Stimulated activated CD8-positive, alpha-beta memory T cell treated with anti-CD3 and anti-CD28 coated beads, Interleukin-2, amount 100 ng/mL, for 1 hour (primary cell): ENCODE data around the gene TIGAR.
A peak's percentile ranks its signal among the peaks of the same experiment; 100 is the strongest.

Experiments
- DNase-seq, 2 donors: peaks; one replicate each; pipeline ENCODE4 v3.0.0-alpha.2; 2020; ENCODE audit warnings: low read depth in 2 of 2

TIGAR gene

DNA sequence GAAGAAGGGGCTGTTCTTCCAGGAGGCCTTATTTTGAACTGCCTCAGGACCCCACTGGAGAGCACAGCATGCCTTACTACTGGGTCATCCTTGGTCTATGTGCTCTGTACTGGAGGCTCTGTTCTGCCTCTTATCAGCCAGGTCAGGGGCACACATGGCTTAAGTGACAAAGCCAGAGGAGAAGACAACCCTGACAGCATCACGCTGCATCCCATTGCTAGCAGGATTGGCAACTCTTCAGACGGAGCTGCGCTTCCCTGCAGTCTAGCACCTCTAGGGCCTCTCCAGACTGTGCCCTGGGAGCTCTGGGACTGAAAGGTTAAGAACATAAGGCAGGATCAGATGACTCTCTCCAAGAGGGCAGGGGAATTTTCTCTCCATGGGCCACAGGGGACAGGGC, 17.3 kb upstream of the TIGAR start:
- DNase-seq: no peak

GRCh38 chr12:4307593-4308333, 13.2 kb upstream of the TIGAR start:
- DNase-seq: no peak

- DNase-seq: no peak
Observed at GRCh38 chr12:4308334-4308950, 12.6 kb upstream of the TIGAR start.

GRCh38 chr12:4311776-4312175, 9.2 kb upstream of the TIGAR start:
- DNase-seq: no peak

GRCh38 chr12:4312251-4312650, 8.8 kb upstream of the TIGAR start:
- no peak for DNase-seq

GRCh38 chr12:4320497-4320852, 538 bp upstream of the TIGAR start:
- DNase-seq: no peak

- no peak for DNase-seq
Observed at GRCh38 chr12:4322726-4323125, 1.7 kb downstream of the TIGAR start.

DNA sequence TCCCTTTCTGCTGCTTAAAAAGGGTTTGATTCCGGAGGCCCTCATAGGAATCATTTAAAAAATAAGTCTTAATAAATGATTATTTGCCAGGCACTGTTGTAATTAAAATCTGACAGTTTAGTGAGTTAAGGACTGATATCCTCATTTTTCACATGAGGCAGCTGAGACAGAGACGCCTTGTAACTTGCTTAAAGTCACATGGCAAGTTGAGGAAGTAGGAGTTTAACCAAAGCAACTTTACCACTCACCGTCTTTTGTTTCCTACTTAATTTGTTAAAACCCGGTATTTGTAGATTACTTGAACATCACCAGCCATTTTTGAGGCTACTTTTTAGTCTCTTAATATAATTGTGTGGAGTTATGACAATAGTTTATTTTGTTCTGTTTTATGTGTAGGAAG, 2.4 kb downstream of the TIGAR start:
- DNase-seq: no peak

- no peak for DNase-seq
Observed at GRCh38 chr12:4324366-4324765, 3.4 kb downstream of the TIGAR start.

GRCh38 chr12:4325966-4326365, 5.0 kb downstream of the TIGAR start:
- no peak for DNase-seq

DNA sequence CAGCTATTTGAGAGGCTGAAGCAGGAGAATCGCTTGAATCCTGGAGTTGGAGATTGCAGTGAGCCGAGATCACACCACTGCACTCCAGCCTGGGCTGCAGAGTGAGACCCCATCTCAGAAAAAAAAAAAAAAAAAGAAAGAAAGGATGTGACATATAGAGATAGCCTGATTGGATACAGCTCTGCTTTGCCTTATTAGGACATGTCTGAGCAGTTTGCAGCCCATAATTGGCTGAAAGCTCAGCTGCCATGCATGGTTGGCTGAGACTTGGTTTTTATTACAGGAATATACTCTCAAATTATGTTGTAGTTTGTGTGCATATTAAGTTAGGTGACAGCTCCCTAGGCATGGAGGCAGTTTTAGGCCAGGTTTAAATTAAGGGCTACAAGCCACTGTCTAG, 6.3 kb downstream of the TIGAR start:
- DNase-seq: no peak

DNA sequence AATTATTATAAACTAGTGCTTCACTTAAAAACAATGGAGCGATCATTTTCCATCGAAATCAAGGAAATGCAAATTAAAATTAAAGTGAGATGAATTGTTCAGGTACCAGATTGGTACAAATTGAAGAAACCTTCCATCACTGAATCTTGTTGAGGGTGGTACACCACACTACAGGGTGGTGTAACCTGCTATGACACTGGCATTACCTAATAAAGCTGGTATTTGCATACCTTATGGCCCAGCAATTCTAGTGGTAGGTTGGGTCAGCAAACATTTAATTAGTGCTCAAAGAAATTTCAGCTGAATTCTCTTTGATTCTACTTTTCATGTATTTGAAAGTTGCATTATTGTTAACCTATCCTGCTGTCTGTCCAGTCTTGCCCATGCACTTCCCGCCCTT, 9.2 kb downstream of the TIGAR start:
- DNase-seq: no peak

GRCh38 chr12:4331221-4331620, 10.2 kb downstream of the TIGAR start:
- DNase-seq: no peak

DNA sequence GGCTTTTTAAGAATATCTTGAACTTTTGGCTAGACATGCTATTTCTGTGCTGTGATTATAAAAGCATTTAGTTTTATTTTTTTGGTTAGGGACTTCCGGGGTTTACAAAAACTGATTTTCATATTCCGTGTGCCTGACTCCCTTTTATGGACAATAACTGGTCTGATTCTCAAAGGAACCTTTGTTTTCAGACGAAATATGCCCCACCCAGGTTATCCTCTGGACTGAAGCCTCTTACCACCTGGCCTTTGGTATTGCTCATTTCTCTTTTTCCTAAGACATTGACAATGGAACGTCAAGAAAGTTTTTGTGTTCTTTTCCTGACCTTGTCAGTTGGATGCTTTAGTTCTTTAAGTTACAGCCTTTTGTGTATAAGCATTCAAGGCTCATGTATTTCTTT, 10.8 kb downstream of the TIGAR start:
- no peak for DNase-seq

DNA sequence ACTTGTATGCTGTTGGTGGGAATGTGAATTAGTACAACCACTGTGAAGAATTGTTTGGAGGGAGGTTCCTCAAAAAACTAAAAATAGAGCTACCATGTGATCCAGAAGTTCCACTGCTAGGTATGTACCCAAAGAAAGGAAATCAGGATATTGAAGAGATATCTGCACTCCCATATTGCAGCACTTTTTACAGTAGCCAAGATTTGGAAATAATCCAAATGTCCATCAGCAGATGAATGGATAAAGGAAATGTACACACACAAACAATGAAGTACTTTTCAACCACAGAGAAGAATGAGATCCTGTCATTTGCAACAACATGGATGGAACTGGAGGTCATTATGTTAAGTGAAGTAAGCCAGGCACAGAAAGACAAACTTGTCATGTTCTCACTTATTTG, 25.9 kb downstream of the TIGAR start:
- no peak for DNase-seq

DNA sequence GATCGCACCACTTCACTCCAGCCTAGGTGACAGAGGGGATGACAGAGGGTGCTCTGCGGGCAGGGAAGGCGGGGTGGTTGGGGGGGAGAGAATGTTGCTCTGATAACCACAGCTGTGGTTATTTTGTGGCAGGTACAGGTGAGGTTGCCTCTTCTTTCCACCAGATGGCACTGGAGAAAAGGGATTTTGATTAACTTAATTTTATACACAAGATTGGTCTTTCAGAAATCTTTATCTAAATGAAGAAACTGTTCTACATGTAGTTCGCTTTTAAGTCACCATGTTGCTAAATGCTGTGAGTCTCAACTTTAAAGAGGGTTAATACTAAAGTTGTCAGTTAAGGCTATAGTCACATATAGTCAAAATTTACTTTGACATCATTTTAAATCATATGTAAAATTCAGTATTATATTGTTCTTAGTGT, 32.8 kb downstream of the TIGAR start:
- peak in 1 of 2 donors; percentile 31 for DNase-seq

DNA sequence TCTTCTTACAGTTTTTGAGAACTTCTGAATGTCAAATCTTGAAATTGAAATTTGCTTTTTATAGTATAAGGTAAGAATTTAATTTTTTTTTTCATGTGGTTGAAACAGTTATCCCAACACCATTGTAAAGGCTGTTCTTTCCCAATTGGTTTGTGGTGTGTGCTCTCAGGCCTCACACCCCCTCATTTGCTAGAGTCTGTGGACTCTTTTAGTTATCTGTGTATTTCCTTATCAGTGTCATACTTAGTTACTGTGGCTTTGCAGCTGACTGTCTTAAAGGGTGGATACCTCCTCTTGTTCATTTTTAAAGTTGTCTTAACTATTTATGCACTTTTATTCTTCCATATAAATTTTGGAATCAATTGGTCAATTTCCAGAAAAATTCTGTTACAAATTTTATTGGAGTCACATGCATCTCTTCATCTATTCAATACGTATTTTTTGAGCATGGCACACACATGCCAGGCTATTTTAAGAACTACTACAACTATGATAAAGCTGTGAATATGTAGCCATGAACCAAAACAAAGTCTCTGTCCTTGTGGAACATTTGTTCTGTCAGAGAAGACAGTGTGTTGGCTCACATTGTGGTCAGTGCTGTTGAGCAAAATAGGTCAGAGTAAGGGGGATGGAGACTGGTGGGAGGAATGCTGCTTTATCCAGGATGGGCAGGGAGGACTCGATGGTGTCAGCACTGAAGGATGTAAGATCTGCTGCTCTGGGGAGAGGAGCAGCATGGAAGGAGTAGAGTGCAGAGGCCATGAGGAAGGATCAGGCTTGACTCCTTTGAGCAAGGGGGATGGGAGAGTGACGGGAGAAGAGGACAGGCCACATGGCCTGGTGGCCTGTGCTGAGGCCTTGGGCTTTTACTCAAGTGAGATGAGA, 34.4 kb downstream of the TIGAR start:
- DNase-seq: no peak

DNA sequence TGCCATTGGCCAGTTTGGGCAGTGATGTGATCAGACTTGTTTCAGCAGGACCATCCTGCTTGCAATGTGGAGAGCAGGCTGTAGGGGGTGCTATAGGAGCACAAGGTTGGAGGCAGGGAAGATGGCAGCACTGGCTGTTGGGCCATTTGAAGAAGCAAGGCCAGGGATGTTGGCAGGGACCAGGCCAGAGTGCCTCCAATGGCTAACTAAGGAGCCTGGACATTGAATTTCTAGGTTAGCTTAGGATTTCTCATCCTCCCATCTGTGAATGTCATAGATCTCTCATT, 35.0 kb downstream of the TIGAR start:
- DNase-seq: no peak

- no peak for DNase-seq
Observed at GRCh38 chr12:4366090-4366489, 45.1 kb downstream of the TIGAR start.

- DNase-seq: no peak
Observed at GRCh38 chr12:4369548-4369947, 48.5 kb downstream of the TIGAR start.

DNA sequence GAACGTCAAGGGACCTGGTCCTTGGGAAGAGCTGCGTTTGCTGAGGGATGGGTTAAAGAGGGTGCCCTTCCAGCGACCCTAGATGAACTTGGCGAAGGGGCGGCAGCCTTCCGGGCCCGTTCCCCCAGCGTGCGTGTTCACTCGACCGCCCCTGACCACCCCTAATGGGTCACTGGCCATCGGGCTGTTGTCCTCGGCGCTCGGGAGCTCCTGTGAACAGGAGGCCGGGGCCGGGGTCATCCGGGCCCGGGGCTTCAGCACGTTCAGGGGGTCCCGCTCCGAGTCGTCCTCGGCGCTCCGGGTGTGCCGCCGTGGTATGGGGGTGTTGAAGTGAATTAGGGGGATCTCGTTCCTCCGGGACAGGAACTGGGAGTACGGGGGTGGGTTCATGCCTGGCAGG, 49.3 kb downstream of the TIGAR start:
- no peak for DNase-seq

- DNase-seq: no peak
Observed at GRCh38 chr12:4372653-4373052, 51.6 kb downstream of the TIGAR start.

DNA sequence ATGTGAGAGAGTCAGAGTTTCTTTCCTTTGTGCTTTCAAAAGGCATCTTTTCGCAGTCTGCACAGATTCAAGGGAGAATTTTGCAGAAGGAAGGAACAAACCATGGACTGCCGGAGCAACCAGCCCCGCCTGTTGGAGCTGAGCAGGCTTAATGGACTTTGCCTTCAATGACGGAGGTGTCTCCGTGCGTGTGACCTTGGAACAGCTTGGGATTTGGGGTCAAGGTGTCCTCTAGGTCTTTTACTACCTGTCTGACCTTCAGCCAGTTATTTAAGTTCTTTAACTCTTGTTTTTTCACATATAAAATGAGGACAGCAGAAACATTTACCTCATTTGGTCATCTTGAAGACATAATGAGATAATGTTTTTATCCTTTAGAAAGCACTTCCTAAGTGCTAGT, 54.4 kb downstream of the TIGAR start:
- no peak for DNase-seq
